K562 (cell line): Measurements from ENCODE around the gene KRT72. TPM values are rescaled to one million over a fixed set of nuclear protein-coding genes. Genes with fewer than 3 reads are reported as not detected.

Experiments used
- CBX5 ChIP-seq: IDR thresholded peaks from 2 replicates; pipeline ENCODE4 v1.6.1; 2014; ENCODE audit warnings: low read depth, borderline replicate concordance
- CHD7 ChIP-seq: fragments of 200-600 bp; sonication (generic); IDR thresholded peaks from one replicate; pipeline ENCODE4 v1.6.1; 2012; ENCODE audit warnings: mild to moderate bottlenecking, low read depth, low read length, inconsistent platforms
- RCOR1 ChIP-seq, 2 experiments: IDR thresholded peaks; 2 replicates each; pipeline ENCODE4 v1.6.1; 2012; ENCODE audit warnings: low read depth in 2 of 2, low read length in 2 of 2, borderline replicate concordance in 1 of 2, improper control_type of control experiment in 1 of 2
- SMAD4 ChIP-seq: fragments of 250-450 bp; sonication (Bioruptor Pico); conservative IDR thresholded peaks from 2 replicates; pipeline ENCODE4 v1.8.0; 2021; ENCODE audit warnings: inconsistent platforms, mild to moderate bottlenecking, moderate library complexity
- STAT5A ChIP-seq: IDR thresholded peaks from 2 replicates; pipeline ENCODE4 v1.6.1; 2012; ENCODE audit warnings: low read length, inconsistent platforms, borderline replicate concordance
- ZBTB40 ChIP-seq, 2 experiments: fragments of 450-650 bp in 1 of 2; sonication (generic) in 1 of 2; formaldehyde crosslinking in 1 of 2; IDR thresholded peaks; 2 replicates each; pipeline versions ENCODE4 v1.7.1 to v1.9.0; 2016 to 2022; ENCODE audit warnings: inconsistent platforms in 1 of 2, mild to moderate bottlenecking in 1 of 2, missing genetic modification reagents in 1 of 2
- polyA plus RNA-seq, 8 experiments: library from polyadenylated mRNA; depleted of rRNA in 4 of 8; stranded (reverse) in 5 of 8; unstranded in 3 of 8; fragments of >200 nt; fragmentation: Nextera tagmentation in 2 of 8; fragmentation: Illumina TruSeq in 1 of 8; extraction: Ambion mirVana in 2 of 8; extraction: Trizol in 1 of 8; gene quantifications; 2 replicates each; pipeline versions ENCODE4 v1.2.1 to v1.2.3, GENCODE V29; 2011 to 2014; ENCODE audit warnings: inconsistent platforms in 1 of 8, missing spikeins in 1 of 8
- total RNA-seq, 7 experiments: library from RNA; depleted of rRNA in 6 of 7; stranded (reverse); fragments of >200 nt in 6 of 7; fragmentation: Illumina TruSeq in 2 of 7; extraction: Trizol in 2 of 7; gene quantifications; 2 replicates each; pipeline versions ENCODE4 v1.2.1 to v1.2.3, GENCODE V29; 2011 to 2021; ENCODE audit warnings: low replicate concordance in 1 of 7

The KRT72 gene
- total and polyA plus RNA-seq, 9 of the 15 experiments (the other 6 are each of a cell fraction or from before 2014, with no cell fraction given) = not detected

GRCh38 chr12:52645120-52645761 lies 44.0 kb upstream of the KRT72 start (continued):
- TF ChIP-seq ZBTB40 (IDR thresholded peaks at IDR 0.05) (no peak), ZBTB40 (CRISPR knock-in tag; IDR thresholded peaks at IDR 0.05) (no peak), RCOR1 (IDR thresholded peaks at IDR 0.05; ENCODE audit: borderline replicate concordance in 1 of 2, low read depth in 2 of 2, low read length in 2 of 2) (peak in 1 of 2 experiments; percentile 10; a peak in 1 of 4 replicates), SMAD4 (CRISPR knock-in tag) (0 out of 2 replicates have a peak, but pooled peaks have one; percentile 18), CBX5 (no peak), STAT5A (no peak), CHD7 (no peak)
